Nephron (organoid): Measurements from ENCODE around the gene ELP5.

Experiments
- H3K27ac Mint-ChIP-seq, 3 experiments: 2 replicates each; pipeline ENCODE4 v1.8.0; 2020; ENCODE audit warnings: mixed read lengths in 3 of 3, mild to moderate bottlenecking in 2 of 3, moderate library complexity in 1 of 3
- H3K27me3 Mint-ChIP-seq: 2 replicates; pipeline ENCODE4 v1.8.0; 2021; ENCODE audit warnings: low read depth, mild to moderate bottlenecking, moderate library complexity, mixed read lengths
- H3K36me3 Mint-ChIP-seq: 2 replicates; pipeline ENCODE4 v1.8.0; 2020; ENCODE audit warnings: low read depth, mixed read lengths
- H3K4me1 Mint-ChIP-seq: 2 replicates; pipeline ENCODE4 v1.8.0; 2020; ENCODE audit warnings: mixed read lengths
- H3K4me3 Mint-ChIP-seq, 3 experiments: 2 replicates each; pipeline ENCODE4 v1.8.0; 2020; ENCODE audit warnings: mild to moderate bottlenecking in 3 of 3, mixed read lengths in 3 of 3, moderate library complexity in 2 of 3
- H3K9me3 Mint-ChIP-seq: 2 replicates; pipeline ENCODE4 v1.8.0; 2020; ENCODE audit warnings: mixed read lengths
- TF ChIP-seq, protein P1 (sequence below), 3 experiments: fragments of 200-600 bp; sonication (generic); IDR thresholded peaks; one replicate each; pipeline ENCODE4 v1.5.0; 2021; ENCODE audit warnings: antibody characterized with exemption in 3 of 3; ENCODE audit not compliant: unreplicated experiment in 3 of 3

The ELP5 gene

DNA sequence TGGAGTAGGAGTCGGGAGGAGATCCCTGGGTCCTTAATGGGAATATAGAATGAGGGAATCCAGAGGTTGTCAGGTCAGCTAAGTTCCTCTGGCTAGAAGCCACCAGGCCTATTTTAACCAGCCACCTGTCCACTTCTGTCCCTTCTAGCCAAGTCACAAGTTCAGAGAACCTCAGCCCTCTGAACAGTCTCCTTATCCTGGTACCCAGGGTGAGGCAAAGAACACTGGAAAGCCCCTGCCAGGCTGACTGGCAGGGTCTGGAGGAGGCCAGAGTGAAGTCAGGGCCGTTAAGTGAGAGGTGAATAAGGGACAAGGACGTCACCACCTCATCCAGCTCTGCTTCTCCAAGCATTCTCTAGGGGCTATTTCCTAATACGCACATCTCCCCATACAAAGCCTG lies 3.2 kb upstream of the ELP5 start:
- Mint-ChIP-seq H3K27ac (peak overlapping the region; percentile 16 to 98 (median 19)), H3K36me3 (peaks cover 34% of the 10 kb centered on the region), H3K4me1 (peaks cover 40% of the 10 kb centered on the region), H3K4me3 (peak overlapping the region; percentile 87 to 100 (median 98)), H3K9me3 (no peaks in the 10 kb centered on the region), H3K27me3 (no peaks in the 10 kb centered on the region)
- TF ChIP-seq, protein P1, sequence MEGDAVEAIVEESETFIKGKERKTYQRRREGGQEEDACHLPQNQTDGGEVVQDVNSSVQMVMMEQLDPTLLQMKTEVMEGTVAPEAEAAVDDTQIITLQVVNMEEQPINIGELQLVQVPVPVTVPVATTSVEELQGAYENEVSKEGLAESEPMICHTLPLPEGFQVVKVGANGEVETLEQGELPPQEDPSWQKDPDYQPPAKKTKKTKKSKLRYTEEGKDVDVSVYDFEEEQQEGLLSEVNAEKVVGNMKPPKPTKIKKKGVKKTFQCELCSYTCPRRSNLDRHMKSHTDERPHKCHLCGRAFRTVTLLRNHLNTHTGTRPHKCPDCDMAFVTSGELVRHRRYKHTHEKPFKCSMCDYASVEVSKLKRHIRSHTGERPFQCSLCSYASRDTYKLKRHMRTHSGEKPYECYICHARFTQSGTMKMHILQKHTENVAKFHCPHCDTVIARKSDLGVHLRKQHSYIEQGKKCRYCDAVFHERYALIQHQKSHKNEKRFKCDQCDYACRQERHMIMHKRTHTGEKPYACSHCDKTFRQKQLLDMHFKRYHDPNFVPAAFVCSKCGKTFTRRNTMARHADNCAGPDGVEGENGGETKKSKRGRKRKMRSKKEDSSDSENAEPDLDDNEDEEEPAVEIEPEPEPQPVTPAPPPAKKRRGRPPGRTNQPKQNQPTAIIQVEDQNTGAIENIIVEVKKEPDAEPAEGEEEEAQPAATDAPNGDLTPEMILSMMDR (IDR thresholded peaks at IDR 0.05; ENCODE audit: unreplicated experiment in 3 of 3), result no peak

DNA sequence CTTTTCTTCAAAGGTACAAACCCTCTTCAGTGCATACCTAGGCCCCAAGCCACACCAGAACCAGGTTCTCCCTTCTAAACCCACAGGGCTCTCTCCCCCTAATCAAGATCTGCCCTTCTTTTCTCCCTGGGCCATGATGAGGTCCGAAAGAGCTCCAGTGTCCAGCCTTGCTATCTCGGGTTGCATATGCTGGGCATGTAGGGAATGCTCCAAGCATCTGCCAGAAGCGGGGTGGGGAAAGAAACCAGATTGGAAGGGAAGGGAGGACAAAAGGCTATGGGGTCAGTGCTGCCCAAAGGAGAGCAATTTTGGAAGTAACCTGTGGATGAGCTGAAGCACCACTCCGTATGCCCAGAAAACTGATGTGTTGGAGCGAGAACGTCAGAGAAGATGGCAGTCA lies 2.8 kb upstream of the ELP5 start:
- H3K9me3 Mint-ChIP-seq, result no peaks in the 10 kb centered on the region
- TF ChIP-seq, protein P1 (IDR thresholded peaks at IDR 0.05; ENCODE audit: unreplicated experiment in 3 of 3), result no peak
- H3K27ac Mint-ChIP-seq, result peak overlapping the region; percentile 24 to 98 (median 56)
- H3K27me3 Mint-ChIP-seq, result no peaks in the 10 kb centered on the region
- H3K36me3 Mint-ChIP-seq, result peaks cover 37% of the 10 kb centered on the region
- peak overlapping the region; percentile 87 to 100 (median 98) for H3K4me3 Mint-ChIP-seq
- H3K4me1 Mint-ChIP-seq, result peaks cover 40% of the 10 kb centered on the region

DNA sequence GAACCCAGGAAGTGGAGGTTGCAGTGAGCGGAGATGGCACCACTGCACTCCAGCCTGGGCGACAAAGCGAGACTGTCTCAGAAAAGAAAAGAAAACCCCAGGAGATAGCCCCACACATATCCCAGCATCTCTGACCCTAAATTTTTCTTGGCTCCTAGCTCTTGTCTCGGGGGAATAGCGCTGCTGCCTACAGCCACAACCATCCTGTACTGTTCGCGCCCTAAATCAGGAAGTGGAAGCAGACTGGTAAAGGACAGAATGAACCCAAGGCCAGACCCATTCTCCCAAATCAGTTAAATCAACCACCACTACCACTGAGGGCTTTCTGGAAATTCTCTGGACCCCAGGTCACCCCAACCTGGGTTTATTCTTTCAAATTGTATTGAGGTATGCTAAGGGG lies 2.2 kb upstream of the ELP5 start:
- TF ChIP-seq, protein P1 (IDR thresholded peaks at IDR 0.05; ENCODE audit: unreplicated experiment in 3 of 3), result no peak
- Mint-ChIP-seq H3K4me3 (peak overlapping the region; percentile 87 to 100 (median 98)), H3K9me3 (no peaks in the 10 kb centered on the region), H3K27ac (peak overlapping the region; percentile 95 to 98 (median 97)), H3K27me3 (no peaks in the 10 kb centered on the region), H3K36me3 (peaks cover 37% of the 10 kb centered on the region), H3K4me1 (peaks cover 40% of the 10 kb centered on the region)

DNA sequence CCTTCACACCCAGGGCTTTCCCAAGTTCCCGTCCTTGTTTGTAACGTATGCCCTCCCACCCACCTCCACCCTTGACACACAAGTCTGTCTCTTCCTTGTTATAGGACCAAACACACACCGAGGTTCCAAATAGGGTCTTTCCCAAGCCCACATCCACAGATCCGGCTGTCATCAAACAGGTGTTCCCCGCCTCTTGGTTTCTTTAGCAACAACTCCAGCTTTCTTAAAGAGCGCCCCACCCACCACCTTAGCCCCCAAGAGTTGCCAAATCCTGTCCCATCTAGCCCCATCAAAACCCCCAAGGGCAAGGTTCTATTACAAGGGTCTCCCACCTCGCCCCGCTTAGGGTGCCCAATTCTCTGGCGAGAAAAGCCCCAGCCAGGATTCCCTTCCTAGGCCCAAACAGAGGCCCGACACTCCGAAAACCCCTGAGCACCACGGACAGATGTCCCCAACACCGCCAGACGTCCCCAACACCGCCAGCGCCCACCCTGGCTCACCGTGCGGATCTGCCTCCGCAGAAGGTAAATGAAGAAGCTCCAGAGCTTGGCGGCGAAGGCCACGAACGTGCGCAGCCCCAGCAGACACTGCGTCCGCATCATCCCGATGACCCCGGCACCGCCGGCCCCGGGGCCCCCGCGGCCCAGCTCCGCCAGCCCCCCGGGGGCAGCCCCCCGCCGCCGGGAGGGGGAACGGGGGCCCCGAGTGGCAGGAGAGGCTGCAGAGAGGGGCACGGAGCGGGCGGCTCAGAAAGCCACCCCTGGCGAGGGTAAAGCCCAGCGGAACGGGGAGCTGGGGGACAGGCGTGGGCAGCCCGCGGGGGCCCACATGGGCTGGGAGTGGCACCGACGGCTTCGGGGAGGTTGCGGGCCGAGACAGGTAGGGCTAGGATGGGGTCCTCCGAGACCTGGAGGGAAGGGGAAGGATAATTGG lies 1.1 kb upstream of the ELP5 start:
- H3K9me3 Mint-ChIP-seq, result no peaks in the 10 kb centered on the region
- peak overlapping the region; percentile 98 to 99 (median 99) for H3K27ac Mint-ChIP-seq
- H3K36me3 Mint-ChIP-seq, result peaks cover 36% of the 10 kb centered on the region
- TF ChIP-seq, protein P1 (IDR thresholded peaks at IDR 0.05; ENCODE audit: unreplicated experiment in 3 of 3), result no peak
- H3K27me3 Mint-ChIP-seq, result no peaks in the 10 kb centered on the region
- peaks cover 40% of the 10 kb centered on the region for H3K4me1 Mint-ChIP-seq
- peak overlapping the region; percentile 87 to 100 (median 98) for H3K4me3 Mint-ChIP-seq

DNA sequence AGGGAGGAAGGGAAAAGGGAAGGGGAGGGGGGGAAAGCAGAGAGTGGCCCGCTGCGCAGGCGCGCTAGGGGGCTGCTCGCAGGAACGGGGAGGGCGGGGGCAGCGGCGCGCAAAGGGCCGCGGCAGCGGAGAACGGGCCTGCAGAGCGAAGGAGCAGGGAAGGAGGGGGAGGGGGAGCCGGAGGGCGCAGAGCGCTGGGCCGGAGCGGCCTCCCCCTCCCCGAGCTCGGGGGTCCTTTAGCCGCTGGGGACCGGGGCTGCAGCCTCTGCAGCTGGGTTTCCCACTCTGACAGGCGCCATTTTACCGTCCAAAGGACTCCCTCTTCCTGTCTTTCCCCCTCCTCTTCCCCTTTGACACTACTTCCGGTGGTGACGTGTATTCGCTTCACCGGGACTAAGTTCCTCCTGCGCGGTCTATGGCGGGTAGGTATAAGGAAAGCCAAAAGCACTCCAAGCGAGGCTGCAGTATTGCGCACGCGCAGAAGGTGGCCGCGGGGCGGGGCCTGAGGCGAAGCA lies 297 bp upstream of the ELP5 start, which contains the start of gene CTDNEP1:
Gene CTDNEP1, minus strand, starts transcription at position 74 of the 515 bp plus-strand sequence. CDS start 438 bp downstream, outside the sequence.
- no peaks in the 10 kb centered on the region for H3K27me3 Mint-ChIP-seq
- no peaks in the 10 kb centered on the region for H3K9me3 Mint-ChIP-seq
- H3K4me1 Mint-ChIP-seq, result peaks cover 40% of the 10 kb centered on the region
- peak within 1 kb of the TSS; percentile 99 for H3K27ac Mint-ChIP-seq
- H3K36me3 Mint-ChIP-seq, result peaks cover 34% of the 10 kb centered on the region
- TF ChIP-seq, protein P1 (IDR thresholded peaks at IDR 0.05; ENCODE audit: unreplicated experiment in 3 of 3), result no peak
- H3K4me3 Mint-ChIP-seq, result peak within 1 kb of the TSS; percentile 87 to 100 (median 98)
